Skeletal muscle satellite cell (primary cell): Measurements from ENCODE around the gene PNPLA2.

Experiments
- H3K27me3 ChIP-seq: 2 replicates; pipeline ENCODE4 v1.7.0; 2013; ENCODE audit warnings: low read length; ENCODE audit not compliant: control insufficient read depth, insufficient read depth
- H3K36me3 ChIP-seq: 2 replicates; pipeline ENCODE4 v1.7.0; 2013; ENCODE audit warnings: mild to moderate bottlenecking, control low read depth, low read length; ENCODE audit not compliant: insufficient read depth
- H3K4me1 ChIP-seq: 2 replicates; pipeline ENCODE4 v1.7.0; 2013; ENCODE audit warnings: low read length; ENCODE audit not compliant: control insufficient read depth, insufficient read depth
- H3K4me2 ChIP-seq: 2 replicates; pipeline ENCODE4 v1.7.0; 2013; ENCODE audit warnings: mild to moderate bottlenecking, low read length
- H3K4me3 ChIP-seq: 2 replicates; pipeline ENCODE4 v1.7.0; 2013; ENCODE audit warnings: low read length
- H3K9ac ChIP-seq: 2 replicates; pipeline ENCODE4 v1.7.0; 2013; ENCODE audit warnings: mild to moderate bottlenecking, low read depth, low read length, moderate library complexity
- H3K9me3 ChIP-seq: replicated peaks from 2 replicates; pipeline ENCODE4 v1.7.0; 2013; ENCODE audit warnings: mild to moderate bottlenecking, control low read depth, low read length

Gene PNPLA2

GRCh38 chr11:788953-789940 lies 29.5 kb upstream of the PNPLA2 start:
- Histone ChIP-seq H3K27me3 (no peaks in the 10 kb centered on the region), H3K36me3 (peaks cover 7% of the 10 kb centered on the region), H3K4me2 (peak overlapping the region; percentile 29), H3K4me3 (peak overlapping the region; percentile 42), H3K9ac (no peak overlapping the region), H3K9me3 (no peaks in the 10 kb centered on the region), H3K4me1 (peaks cover 13% of the 10 kb centered on the region)

DNA sequence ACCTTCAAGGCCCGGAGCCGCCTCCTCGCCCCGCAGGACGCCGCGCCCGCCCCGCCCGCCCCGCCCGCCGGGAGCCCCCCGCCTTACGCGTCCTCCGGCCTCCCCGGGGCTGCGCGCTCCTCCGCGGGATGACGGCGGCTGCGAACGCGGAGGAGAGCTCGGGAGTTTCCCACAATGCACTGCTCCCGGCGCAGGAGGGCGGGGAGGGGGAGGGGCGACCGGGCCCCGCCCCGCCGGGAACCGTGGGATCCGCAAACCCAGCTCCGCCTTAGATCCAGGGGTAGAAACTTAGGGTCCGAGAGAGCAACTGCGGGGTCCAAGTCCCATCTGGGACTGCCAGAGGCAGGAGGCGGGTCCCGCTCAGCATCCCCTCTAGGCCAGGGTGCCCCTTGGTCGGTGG lies 28.8 kb upstream of the PNPLA2 start, which contains the start of gene CEND1:
CEND1 (minus strand) TSS at position 148 of the 400 bp plus-strand sequence. CDS start 1,514 bp downstream, outside the sequence.
- no peak within 1 kb of the TSS for H3K9ac ChIP-seq
- H3K36me3 ChIP-seq, result peaks cover 13% of the 10 kb centered on the region
- H3K4me1 ChIP-seq, result peaks cover 18% of the 10 kb centered on the region
- peak within 1 kb of the TSS; percentile 29 for H3K4me2 ChIP-seq
- H3K27me3 ChIP-seq, result no peaks in the 10 kb centered on the region
- H3K9me3 ChIP-seq, result no peaks in the 10 kb centered on the region
- H3K4me3 ChIP-seq, result peak within 1 kb of the TSS; percentile 42

DNA sequence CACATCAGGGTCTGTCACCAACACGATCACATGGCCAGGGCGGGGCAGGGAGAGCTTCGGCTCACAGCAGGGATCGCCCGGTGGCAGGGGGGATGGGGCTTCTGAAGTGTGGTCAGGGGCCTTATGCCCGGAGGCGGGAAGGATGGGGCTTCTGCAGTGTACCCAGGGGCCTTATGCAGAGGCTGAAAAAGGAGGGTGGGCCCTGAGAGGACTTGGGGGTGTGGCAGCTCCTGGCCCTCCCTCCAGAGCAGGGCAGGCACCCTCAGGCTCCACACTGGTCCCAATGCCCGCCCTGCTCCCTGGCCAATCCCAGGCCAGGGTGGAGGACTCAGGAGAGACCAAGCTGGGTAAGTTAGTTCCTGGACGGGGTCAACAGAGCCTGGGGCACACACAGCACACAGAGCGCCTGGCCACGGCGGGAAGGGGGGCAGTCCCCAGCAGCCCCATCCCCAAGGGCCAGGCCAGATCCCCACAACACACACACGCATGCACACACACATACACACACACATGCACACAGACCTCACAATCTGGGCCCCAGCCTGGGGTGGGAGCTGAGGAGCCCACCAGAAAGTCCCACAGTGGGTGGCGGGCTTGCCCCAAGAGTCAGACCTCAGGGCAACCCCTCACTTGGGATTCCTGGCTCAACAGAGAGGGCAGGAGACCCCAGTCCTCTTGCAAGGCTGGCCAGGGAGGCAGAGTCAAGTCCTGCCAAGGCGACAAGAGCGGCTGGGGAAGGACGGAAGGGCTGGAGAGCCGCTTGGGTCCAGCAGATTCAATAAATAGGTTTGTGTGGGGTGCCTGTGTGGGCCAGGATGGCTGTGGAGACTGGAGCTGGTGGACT lies 27.8 kb upstream of the PNPLA2 start:
- H3K4me1 ChIP-seq, result peaks cover 28% of the 10 kb centered on the region
- no peak overlapping the region for H3K4me2 ChIP-seq
- no peak overlapping the region for H3K4me3 ChIP-seq
- H3K9ac ChIP-seq, result no peak overlapping the region
- no peaks in the 10 kb centered on the region for H3K27me3 ChIP-seq
- H3K36me3 ChIP-seq, result peaks cover 13% of the 10 kb centered on the region
- no peaks in the 10 kb centered on the region for H3K9me3 ChIP-seq

- no peak overlapping the region for H3K4me2 ChIP-seq
- peaks cover 36% of the 10 kb centered on the region for H3K4me1 ChIP-seq
- H3K27me3 ChIP-seq, result no peaks in the 10 kb centered on the region
- no peak overlapping the region for H3K4me3 ChIP-seq
- H3K9ac ChIP-seq, result no peak overlapping the region
- H3K9me3 ChIP-seq, result no peaks in the 10 kb centered on the region
- peaks cover 13% of the 10 kb centered on the region for H3K36me3 ChIP-seq
These were observed 26.8 kb upstream of the PNPLA2 start for GRCh38 chr11:791658-792534.

DNA sequence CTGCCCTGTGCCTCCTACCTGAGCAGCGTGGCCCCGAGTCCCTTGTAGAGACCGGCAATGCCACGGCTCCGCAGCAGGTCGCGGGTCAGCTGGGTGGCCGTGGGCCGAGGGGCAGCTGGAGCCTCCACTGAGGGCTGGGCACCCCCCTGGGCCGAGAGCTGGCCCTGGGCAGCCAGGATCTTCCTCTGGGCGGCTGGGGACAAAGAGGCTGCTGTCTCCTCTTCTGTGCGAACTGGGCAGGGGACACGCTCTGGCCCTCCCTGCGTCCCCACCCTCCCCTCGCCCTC lies 26.2 kb upstream of the PNPLA2 start:
- no peak overlapping the region for H3K9ac ChIP-seq
- peaks cover 38% of the 10 kb centered on the region for H3K4me1 ChIP-seq
- H3K9me3 ChIP-seq, result no peaks in the 10 kb centered on the region
- H3K27me3 ChIP-seq, result no peaks in the 10 kb centered on the region
- no peak overlapping the region for H3K4me3 ChIP-seq
- H3K36me3 ChIP-seq, result peaks cover 13% of the 10 kb centered on the region
- H3K4me2 ChIP-seq, result no peak overlapping the region

DNA sequence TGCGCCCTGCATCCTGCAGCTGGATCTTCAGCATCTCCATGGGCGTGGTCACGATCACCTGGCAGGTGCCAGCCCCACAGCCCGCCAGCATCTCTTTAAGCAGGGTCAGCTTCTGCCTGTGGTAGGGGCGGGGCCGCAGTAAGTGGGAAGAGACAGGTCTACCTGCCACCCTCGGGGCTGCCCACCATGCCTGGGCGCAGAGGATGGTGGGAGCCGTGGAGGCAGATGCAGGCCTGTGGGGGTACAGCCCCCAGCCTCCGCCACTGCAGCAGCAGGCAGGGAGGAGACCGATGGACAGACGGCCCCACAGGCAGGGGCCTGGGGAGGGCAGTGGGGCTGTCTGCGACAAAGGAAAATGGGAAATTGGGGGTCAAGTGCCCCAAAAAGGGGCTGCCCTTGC lies 25.8 kb upstream of the PNPLA2 start:
- no peaks in the 10 kb centered on the region for H3K9me3 ChIP-seq
- H3K4me3 ChIP-seq, result no peak overlapping the region
- H3K27me3 ChIP-seq, result no peaks in the 10 kb centered on the region
- peaks cover 38% of the 10 kb centered on the region for H3K4me1 ChIP-seq
- no peak overlapping the region for H3K9ac ChIP-seq
- H3K4me2 ChIP-seq, result no peak overlapping the region
- peaks cover 13% of the 10 kb centered on the region for H3K36me3 ChIP-seq

DNA sequence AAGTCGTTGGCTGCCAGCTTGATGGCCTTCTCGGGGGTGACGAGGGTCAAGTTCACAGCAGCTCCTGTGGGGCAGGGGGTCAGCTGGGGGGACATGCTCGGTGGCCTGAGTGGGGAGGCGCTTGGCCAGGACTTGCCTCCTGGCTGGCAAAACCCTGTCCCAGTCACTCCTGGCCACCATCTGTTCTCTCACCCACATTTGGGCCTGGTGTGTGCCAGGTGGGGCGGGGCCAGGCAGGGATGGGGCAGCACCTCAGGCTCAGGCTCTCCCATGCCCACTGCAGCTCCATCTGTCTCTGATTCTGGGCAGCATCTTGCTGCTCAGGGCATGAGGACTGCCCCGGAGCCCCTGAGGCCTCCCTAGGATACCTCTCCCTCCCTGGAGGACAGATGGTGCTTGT lies 25.2 kb upstream of the PNPLA2 start:
- H3K9ac ChIP-seq, result no peak overlapping the region

DNA sequence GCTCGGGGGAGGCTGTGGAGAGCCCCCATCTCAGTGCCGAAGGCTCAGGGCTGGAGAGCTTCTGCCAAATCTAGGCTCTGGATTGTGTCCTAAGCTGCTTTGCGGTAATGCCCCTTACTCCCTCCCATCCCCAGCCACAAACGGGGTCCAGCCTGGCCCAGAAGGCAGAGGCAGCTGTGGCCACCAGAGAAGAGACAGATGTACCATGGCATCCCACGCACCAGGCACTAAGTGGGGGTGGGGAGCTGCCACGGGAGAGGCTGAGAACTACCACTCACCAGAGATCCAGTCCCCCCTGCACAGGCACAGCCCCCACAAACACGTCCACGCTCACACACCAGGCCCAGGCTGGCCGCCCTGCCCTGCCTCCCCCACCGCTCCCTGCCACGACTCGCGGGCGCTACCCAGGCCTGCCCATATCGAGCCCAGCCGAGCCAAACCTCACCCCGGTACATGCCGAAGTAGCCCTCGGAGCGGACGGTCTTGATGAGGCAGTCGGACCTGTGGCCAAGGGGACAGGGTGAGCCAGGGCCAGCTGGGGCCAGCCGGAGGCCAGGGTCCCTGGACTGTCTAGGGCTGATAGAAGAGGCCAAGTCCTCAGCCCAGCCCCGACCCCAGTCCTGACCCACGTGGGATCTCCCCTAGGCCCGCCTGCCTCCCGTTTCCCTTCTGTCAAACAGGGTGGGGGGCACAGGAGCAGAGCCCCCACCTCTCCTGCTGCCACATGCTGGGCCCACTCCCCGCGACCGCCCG lies 24.5 kb upstream of the PNPLA2 start:
- Histone ChIP-seq H3K9ac (no peak overlapping the region), H3K27me3 (no peaks in the 10 kb centered on the region), H3K36me3 (peaks cover 13% of the 10 kb centered on the region), H3K9me3 (no peaks in the 10 kb centered on the region), H3K4me1 (peaks cover 41% of the 10 kb centered on the region), H3K4me2 (peak overlapping the region; percentile 90), H3K4me3 (no peak overlapping the region)

More for the DNA sequence above, 25.2 kb upstream of the PNPLA2 start:
- Histone ChIP-seq H3K36me3 (peaks cover 13% of the 10 kb centered on the region), H3K27me3 (no peaks in the 10 kb centered on the region), H3K4me2 (no peak overlapping the region), H3K4me3 (no peak overlapping the region), H3K9me3 (no peaks in the 10 kb centered on the region), H3K4me1 (peaks cover 42% of the 10 kb centered on the region)

GRCh38 chr11:794766-795633 lies 23.7 kb upstream of the PNPLA2 start:
- H3K4me3 ChIP-seq, result peak overlapping the region; percentile 88

More at GRCh38 chr11:794766-795633, 23.7 kb upstream of the PNPLA2 start:
- peak overlapping the region; percentile 90 for H3K4me2 ChIP-seq
- no peaks in the 10 kb centered on the region for H3K27me3 ChIP-seq
- H3K9ac ChIP-seq, result no peak overlapping the region
- H3K4me1 ChIP-seq, result peaks cover 35% of the 10 kb centered on the region
- H3K36me3 ChIP-seq, result peaks cover 13% of the 10 kb centered on the region
- no peaks in the 10 kb centered on the region for H3K9me3 ChIP-seq
